Activated naive CD4-positive, alpha-beta T cell treated with anti-CD3 and anti-CD28 coated beads for 36 hours (primary cell): ENCODE data around the gene MAP4K4. TPM values are rescaled to one million over a fixed set of nuclear protein-coding genes. Genes with fewer than 3 reads are reported as not detected.

Source experiments
- CTCF ChIA-PET: fragments of 350-600 bp; sonication (Branson Sonifier 250); formaldehyde crosslinking; loops from one replicate; lab custom pipeline; 2021; ENCODE audit warnings: antibody characterized with exemption; lab: Charles Lee
- DNase-seq: peaks from one replicate; pipeline ENCODE4 v3.0.0-alpha.2; 2020
- H3K27ac Mint-ChIP-seq: one replicate; pipeline ENCODE4 v1.8.0; 2021; ENCODE audit warnings: mild to moderate bottlenecking, mixed read lengths
- H3K27me3 Mint-ChIP-seq: one replicate; pipeline ENCODE4 v1.8.0; 2021; ENCODE audit warnings: low read depth, mixed read lengths
- H3K36me3 Mint-ChIP-seq: one replicate; pipeline ENCODE4 v1.8.0; 2021; ENCODE audit warnings: low read depth, mixed read lengths
- H3K4me1 Mint-ChIP-seq: one replicate; pipeline ENCODE4 v1.8.0; 2021; ENCODE audit warnings: low read depth, mixed read lengths
- H3K4me3 Mint-ChIP-seq: one replicate; pipeline ENCODE4 v1.8.0; 2021; ENCODE audit warnings: mild to moderate bottlenecking, moderate library complexity, mixed read lengths
- H3K9me3 Mint-ChIP-seq: one replicate; pipeline ENCODE4 v1.8.0; 2021; ENCODE audit warnings: mixed read lengths
- intact Hi-C: fragments of 100-400 bp; cut with micrococcal nuclease; formaldehyde crosslinking; loops from one replicate; pipeline ENCODE4 v1.15.1; 2023
- total RNA-seq, 2 experiments: library from RNA; stranded (reverse); gene quantifications; one replicate each; pipeline ENCODE4 v1.2.3, GENCODE V29; 2021

Gene MAP4K4
- total RNA-seq, 2 experiments from 2014 or later = 126 to 131 TPM

GRCh38 chr2:101803945-101804696 lies 106.6 kb downstream of the MAP4K4 start:
- Mint-ChIP-seq H3K9me3 (no peaks in the 10 kb centered on the region), H3K4me1 (peaks cover 73% of the 10 kb centered on the region), H3K27ac (no peak overlapping the region), H3K27me3 (no peaks in the 10 kb centered on the region), H3K36me3 (peaks cover 13% of the 10 kb centered on the region), H3K4me3 (no peak overlapping the region)
- CTCF ChIA-PET = interaction anchor here (0.6 kb wide), 1 partner anchor 92 kb away, joined by 4 read pairs; no protein-coding TSS in a partner anchor
- intact Hi-C loops = no loop called here
- no peak for DNase-seq

GRCh38 chr2:101805152-101806088 lies 107.9 kb downstream of the MAP4K4 start:
- H3K4me1 Mint-ChIP-seq = peaks cover 79% of the 10 kb centered on the region
- peak overlapping the region; percentile 59 for H3K27ac Mint-ChIP-seq
- CTCF ChIA-PET = interaction anchor here (0.6 kb wide), 1 partner anchor 26 kb away, joined by 3 read pairs; no protein-coding TSS in a partner anchor
- no peak for DNase-seq
- H3K9me3 Mint-ChIP-seq = no peaks in the 10 kb centered on the region
- no peaks in the 10 kb centered on the region for H3K27me3 Mint-ChIP-seq
- intact Hi-C loops = loop anchor here (1.0 kb wide), 1 partner anchor 25 kb away; no protein-coding TSS in a partner anchor
- peaks cover 13% of the 10 kb centered on the region for H3K36me3 Mint-ChIP-seq
- H3K4me3 Mint-ChIP-seq = no peak overlapping the region

- H3K4me1 Mint-ChIP-seq = peaks cover 78% of the 10 kb centered on the region
- H3K4me3 Mint-ChIP-seq = no peak overlapping the region
- H3K27ac Mint-ChIP-seq = peak overlapping the region; percentile 59
- CTCF ChIA-PET = interaction anchor here (1.4 kb wide), 1 partner anchor 25 kb away, joined by 6 read pairs; no protein-coding TSS in a partner anchor
- no peaks in the 10 kb centered on the region for H3K9me3 Mint-ChIP-seq
- H3K36me3 Mint-ChIP-seq = peaks cover 13% of the 10 kb centered on the region
- intact Hi-C loops = loop anchor here (1.0 kb wide), 1 partner anchor 24 kb away; no protein-coding TSS in a partner anchor
- no peaks in the 10 kb centered on the region for H3K27me3 Mint-ChIP-seq
- DNase-seq = peak; percentile 69
Observed at GRCh38 chr2:101806123-101806522, 108.6 kb downstream of the MAP4K4 start.

GRCh38 chr2:101806701-101807100 lies 109.2 kb downstream of the MAP4K4 start:
- no peak for DNase-seq
- peaks cover 81% of the 10 kb centered on the region for H3K4me1 Mint-ChIP-seq
- intact Hi-C loops = loop anchor here (1.0 kb wide), 1 partner anchor 24 kb away; no protein-coding TSS in a partner anchor
- peak overlapping the region; percentile 50 for H3K27ac Mint-ChIP-seq
- H3K36me3 Mint-ChIP-seq = peaks cover 18% of the 10 kb centered on the region
- CTCF ChIA-PET = interaction anchor here (0.7 to 1.4 kb wide), 3 partner anchors 15 to 190 kb away, joined by 3 to 6 read pairs (median 4); no protein-coding TSS in a partner anchor
- no peak overlapping the region for H3K4me3 Mint-ChIP-seq
- no peaks in the 10 kb centered on the region for H3K27me3 Mint-ChIP-seq
- H3K9me3 Mint-ChIP-seq = no peaks in the 10 kb centered on the region

GRCh38 chr2:101807242-101807641 lies 109.7 kb downstream of the MAP4K4 start:
- Mint-ChIP-seq H3K4me3 (no peak overlapping the region), H3K4me1 (peaks cover 81% of the 10 kb centered on the region), H3K27me3 (no peaks in the 10 kb centered on the region), H3K27ac (no peak overlapping the region), H3K36me3 (peaks cover 21% of the 10 kb centered on the region), H3K9me3 (no peaks in the 10 kb centered on the region)
- DNase-seq = no peak
- CTCF ChIA-PET = interaction anchor here (0.7 to 1.4 kb wide), 3 partner anchors 15 to 190 kb away, joined by 3 to 6 read pairs (median 4); no protein-coding TSS in a partner anchor
- intact Hi-C loops = no loop called here

- no peak for DNase-seq
- intact Hi-C loops = no loop called here
- H3K27ac Mint-ChIP-seq = no peak overlapping the region
- no peaks in the 10 kb centered on the region for H3K9me3 Mint-ChIP-seq
- H3K36me3 Mint-ChIP-seq = peaks cover 18% of the 10 kb centered on the region
- H3K4me1 Mint-ChIP-seq = peaks cover 76% of the 10 kb centered on the region
- H3K4me3 Mint-ChIP-seq = no peak overlapping the region
- H3K27me3 Mint-ChIP-seq = no peaks in the 10 kb centered on the region
- CTCF ChIA-PET = no interaction called here
Observed at GRCh38 chr2:101808006-101808562, 110.6 kb downstream of the MAP4K4 start.

- CTCF ChIA-PET = interaction anchor here (0.9 kb wide), 1 partner anchor 39 kb away, joined by 4 read pairs; no protein-coding TSS in a partner anchor
- peak overlapping the region; percentile 4 for H3K27ac Mint-ChIP-seq
Observed at GRCh38 chr2:101809698-101810097, 112.2 kb downstream of the MAP4K4 start.

GRCh38 chr2:101811226-101812015 lies 113.9 kb downstream of the MAP4K4 start:
- intact Hi-C loops = no loop called here
- no peak for DNase-seq
- CTCF ChIA-PET = interaction anchor here (0.6 to 1.4 kb wide), 2 partner anchors 12 to 13 kb away, joined by 3 read pairs; no protein-coding TSS in a partner anchor
- H3K4me1 Mint-ChIP-seq = peaks cover 77% of the 10 kb centered on the region
- no peak overlapping the region for H3K27ac Mint-ChIP-seq
- no peaks in the 10 kb centered on the region for H3K27me3 Mint-ChIP-seq
- no peaks in the 10 kb centered on the region for H3K9me3 Mint-ChIP-seq
- peaks cover 19% of the 10 kb centered on the region for H3K36me3 Mint-ChIP-seq
- H3K4me3 Mint-ChIP-seq = no peak overlapping the region

More at GRCh38 chr2:101809698-101810097, 112.2 kb downstream of the MAP4K4 start:
- no peak for DNase-seq
- H3K9me3 Mint-ChIP-seq = no peaks in the 10 kb centered on the region
- H3K4me1 Mint-ChIP-seq = peaks cover 75% of the 10 kb centered on the region
- H3K36me3 Mint-ChIP-seq = peaks cover 19% of the 10 kb centered on the region
- intact Hi-C loops = no loop called here
- H3K27me3 Mint-ChIP-seq = no peaks in the 10 kb centered on the region
- no peak overlapping the region for H3K4me3 Mint-ChIP-seq

- Mint-ChIP-seq H3K36me3 (peaks cover 19% of the 10 kb centered on the region), H3K4me3 (no peak overlapping the region), H3K27ac (no peak overlapping the region), H3K9me3 (no peaks in the 10 kb centered on the region), H3K27me3 (no peaks in the 10 kb centered on the region), H3K4me1 (peaks cover 78% of the 10 kb centered on the region)
- intact Hi-C loops = no loop called here
- CTCF ChIA-PET = interaction anchor here (1.4 kb wide), 1 partner anchor 11 kb away, joined by 3 read pairs; no protein-coding TSS in a partner anchor
- DNase-seq = no peak
Observed at GRCh38 chr2:101812226-101812625, 114.7 kb downstream of the MAP4K4 start.

GRCh38 chr2:101814752-101815151 lies 117.2 kb downstream of the MAP4K4 start:
- CTCF ChIA-PET = interaction anchor here (1.2 kb wide), 1 partner anchor 13 kb away, joined by 3 read pairs; no protein-coding TSS in a partner anchor
- H3K27ac Mint-ChIP-seq = no peak overlapping the region
- H3K9me3 Mint-ChIP-seq = no peaks in the 10 kb centered on the region
- no peaks in the 10 kb centered on the region for H3K27me3 Mint-ChIP-seq
- no peak for DNase-seq
- no peak overlapping the region for H3K4me3 Mint-ChIP-seq
- intact Hi-C loops = no loop called here
- peaks cover 81% of the 10 kb centered on the region for H3K4me1 Mint-ChIP-seq
- H3K36me3 Mint-ChIP-seq = peaks cover 11% of the 10 kb centered on the region

- H3K4me1 Mint-ChIP-seq = peaks cover 82% of the 10 kb centered on the region
- H3K27ac Mint-ChIP-seq = no peak overlapping the region
Observed at GRCh38 chr2:101815154-101815553, 117.6 kb downstream of the MAP4K4 start.

More at GRCh38 chr2:101815154-101815553, 117.6 kb downstream of the MAP4K4 start:
- intact Hi-C loops = no loop called here
- DNase-seq = no peak
- no peaks in the 10 kb centered on the region for H3K27me3 Mint-ChIP-seq
- H3K36me3 Mint-ChIP-seq = peaks cover 11% of the 10 kb centered on the region
- H3K9me3 Mint-ChIP-seq = no peaks in the 10 kb centered on the region
- H3K4me3 Mint-ChIP-seq = no peak overlapping the region
- CTCF ChIA-PET = interaction anchor here (1.2 kb wide), 1 partner anchor 13 kb away, joined by 3 read pairs; no protein-coding TSS in a partner anchor
